NB4 (cell line): ENCODE measurements around the gene ZCCHC13.

Experiments
- MYC ChIP-seq: IDR thresholded peaks from 2 replicates; pipeline ENCODE4 v1.6.1; 2011; ENCODE audit warnings: low read depth, low read length
- POLR2A ChIP-seq: IDR thresholded peaks from 2 replicates; pipeline ENCODE4 v1.6.1; 2011; ENCODE audit warnings: mild to moderate bottlenecking; ENCODE audit not compliant: insufficient read length; ENCODE audit errors: extremely low read depth
- TF ChIP-seq, protein P1 (sequence below): IDR thresholded peaks from one replicate; pipeline ENCODE4 v1.5.1; 2012; ENCODE audit warnings: low read depth, low read length
- TF ChIP-seq, protein P2 (sequence below): IDR thresholded peaks from 2 replicates; pipeline ENCODE4 v1.6.1; 2011; ENCODE audit warnings: low read depth, low read length

DNA sequence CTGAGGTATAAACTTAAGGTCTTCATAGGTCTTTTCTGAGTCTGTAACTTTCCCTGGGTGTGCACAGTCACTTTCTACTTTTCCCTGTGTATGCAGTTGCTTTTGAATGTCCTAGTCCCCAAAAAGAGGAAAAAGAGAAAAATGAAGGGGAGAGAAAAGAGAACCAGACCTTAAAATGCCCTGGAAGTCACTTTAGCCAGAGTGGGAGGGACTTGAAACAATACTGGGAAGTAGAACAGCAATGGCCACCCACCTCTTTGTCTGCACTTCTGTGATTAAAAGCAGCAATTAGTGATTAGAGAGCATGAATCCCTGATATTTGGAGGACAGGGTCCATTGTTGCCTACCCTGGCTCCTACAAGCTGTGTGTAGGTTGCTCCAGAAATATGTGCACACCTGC, 36.1 kb downstream of the ZCCHC13 start:
- TF ChIP-seq, protein P1, sequence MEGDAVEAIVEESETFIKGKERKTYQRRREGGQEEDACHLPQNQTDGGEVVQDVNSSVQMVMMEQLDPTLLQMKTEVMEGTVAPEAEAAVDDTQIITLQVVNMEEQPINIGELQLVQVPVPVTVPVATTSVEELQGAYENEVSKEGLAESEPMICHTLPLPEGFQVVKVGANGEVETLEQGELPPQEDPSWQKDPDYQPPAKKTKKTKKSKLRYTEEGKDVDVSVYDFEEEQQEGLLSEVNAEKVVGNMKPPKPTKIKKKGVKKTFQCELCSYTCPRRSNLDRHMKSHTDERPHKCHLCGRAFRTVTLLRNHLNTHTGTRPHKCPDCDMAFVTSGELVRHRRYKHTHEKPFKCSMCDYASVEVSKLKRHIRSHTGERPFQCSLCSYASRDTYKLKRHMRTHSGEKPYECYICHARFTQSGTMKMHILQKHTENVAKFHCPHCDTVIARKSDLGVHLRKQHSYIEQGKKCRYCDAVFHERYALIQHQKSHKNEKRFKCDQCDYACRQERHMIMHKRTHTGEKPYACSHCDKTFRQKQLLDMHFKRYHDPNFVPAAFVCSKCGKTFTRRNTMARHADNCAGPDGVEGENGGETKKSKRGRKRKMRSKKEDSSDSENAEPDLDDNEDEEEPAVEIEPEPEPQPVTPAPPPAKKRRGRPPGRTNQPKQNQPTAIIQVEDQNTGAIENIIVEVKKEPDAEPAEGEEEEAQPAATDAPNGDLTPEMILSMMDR = no peak
- TF ChIP-seq POLR2A (no peak), MYC (no peak)
- TF ChIP-seq, protein P2, sequence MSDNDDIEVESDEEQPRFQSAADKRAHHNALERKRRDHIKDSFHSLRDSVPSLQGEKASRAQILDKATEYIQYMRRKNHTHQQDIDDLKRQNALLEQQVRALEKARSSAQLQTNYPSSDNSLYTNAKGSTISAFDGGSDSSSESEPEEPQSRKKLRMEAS = no peak
